PC-9 (cell line): ENCODE measurements around the gene VSIG10. TPM values are rescaled to one million over a fixed set of nuclear protein-coding genes. Genes with fewer than 3 reads are reported as not detected.

Source experiments
- BruUV-seq: library from RNA; stranded (reverse); fragments of 400-500 nt; replicated peaks from 2 replicates; lab custom pipeline; 2021; lab: Mats Ljungman, UMichigan
- CTCF ChIA-PET: fragments of 300-600 bp; sonication (Branson Sonifier 250); formaldehyde crosslinking; loops from one replicate; lab custom pipeline; 2022; ENCODE audit warnings: antibody characterized with exemption; lab: Charles Lee
- POLR2A ChIA-PET: fragments of 300-600 bp; sonication (Branson Sonifier 250); formaldehyde crosslinking; loops from one replicate; lab custom pipeline; 2022; ENCODE audit warnings: antibody characterized with exemption; ENCODE audit not compliant: unreplicated experiment; lab: Charles Lee
- DNase-seq, 2 experiments: peaks; one replicate each; pipeline versions ENCODE4 v3.0.0 to v3.0.0-alpha.2; 2015 to 2022; ENCODE audit warnings: mixed read lengths in 1 of 2
- H2AFZ ChIP-seq: fragments of 200-600 bp; sonication (generic); 2 replicates; pipeline ENCODE4 v1.8.1; 2017; ENCODE audit warnings: antibody characterized with exemption
- H3F3A ChIP-seq: fragments of 200-600 bp; sonication (generic); 2 replicates; pipeline ENCODE4 v1.8.1; 2017; ENCODE audit warnings: antibody characterized with exemption, mild to moderate bottlenecking, low read depth; ENCODE audit not compliant: insufficient read depth
- H3K27ac ChIP-seq: fragments of 200-600 bp; sonication (generic); 2 replicates; pipeline ENCODE4 v1.6.1; 2016; ENCODE audit warnings: mixed run types
- H3K27me3 ChIP-seq: fragments of 200-600 bp; sonication (generic); 2 replicates; pipeline ENCODE4 v1.6.1; 2016; ENCODE audit warnings: low read depth, mixed run types; ENCODE audit not compliant: insufficient read depth
- H3K36me3 ChIP-seq: fragments of 200-600 bp; sonication (generic); 2 replicates; pipeline ENCODE4 v1.6.1; 2016; ENCODE audit warnings: low read depth, mixed run types
- H3K4me1 ChIP-seq: fragments of 200-600 bp; sonication (generic); replicated peaks from 2 replicates; pipeline ENCODE4 v1.6.1; 2016; ENCODE audit warnings: mixed run types; ENCODE audit not compliant: insufficient read depth
- H3K4me2 ChIP-seq: fragments of 200-600 bp; sonication (generic); 2 replicates; pipeline ENCODE4 v1.6.1; 2017; ENCODE audit warnings: mixed run types
- H3K4me3 ChIP-seq: fragments of 200-600 bp; sonication (generic); 2 replicates; pipeline ENCODE4 v1.6.1; 2016; ENCODE audit warnings: mixed run types
- H3K79me2 ChIP-seq: fragments of 200-600 bp; sonication (generic); 2 replicates; pipeline ENCODE4 v1.6.1; 2017; ENCODE audit warnings: low read depth, mixed run types
- H3K9me2 ChIP-seq: fragments of 200-600 bp; sonication (generic); 2 replicates; pipeline ENCODE4 v1.8.1; 2017; ENCODE audit warnings: mild to moderate bottlenecking; ENCODE audit not compliant: insufficient read depth
- H3K9me3 ChIP-seq: fragments of 200-600 bp; sonication (generic); 2 replicates; pipeline ENCODE4 v1.8.1; 2016; ENCODE audit warnings: low read depth; ENCODE audit not compliant: insufficient read depth
- H4K20me1 ChIP-seq: fragments of 200-600 bp; sonication (generic); 2 replicates; pipeline ENCODE4 v1.8.1; 2017; ENCODE audit not compliant: insufficient read depth
- EZH2 ChIP-seq: fragments of 200-600 bp; sonication (generic); IDR thresholded peaks from 2 replicates; pipeline ENCODE4 v1.8.0; 2017; ENCODE audit warnings: antibody characterized with exemption, low read depth
- intact Hi-C: fragments of 100-400 bp; cut with micrococcal nuclease; formaldehyde crosslinking; loops from one replicate; pipeline ENCODE4 v1.10.0; 2022; ENCODE audit not compliant: unreplicated experiment
- total RNA-seq: library from RNA; stranded (reverse); gene quantifications from 2 replicates; pipeline ENCODE4 v1.2.3, GENCODE V29; 2021
- TF ChIP-seq, protein P1 (sequence below): fragments of 200-600 bp; sonication (generic); conservative IDR thresholded peaks from 2 replicates; pipeline ENCODE4 v1.6.1; 2017; ENCODE audit warnings: mixed run types, antibody characterized with exemption, mild to moderate bottlenecking, moderate library complexity

VSIG10 gene
- total RNA-seq, 1 experiment from 2014 or later = 45.7 TPM

DNA sequence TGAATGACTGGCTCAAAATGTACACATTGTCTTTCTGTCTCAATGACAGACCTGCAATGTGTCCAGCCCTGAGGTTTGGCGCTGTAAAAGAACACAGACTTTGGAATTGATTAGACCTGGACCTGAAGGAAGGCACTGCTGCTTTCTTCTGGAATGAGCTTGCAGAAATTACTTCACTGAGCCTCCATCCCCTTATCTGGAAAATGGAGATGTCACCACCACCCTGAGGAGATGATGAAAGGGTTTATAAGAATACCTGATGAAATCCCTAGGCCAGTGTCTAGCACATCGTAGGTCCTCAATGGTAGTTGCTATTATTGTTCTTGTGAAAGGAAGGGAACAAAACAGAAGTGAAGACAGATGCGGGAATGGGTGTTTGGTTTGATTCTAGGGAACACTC lies 33.2 kb downstream of the VSIG10 start:
- Histone ChIP-seq H3K4me3 (no peak overlapping the region), H4K20me1 (no peaks in the 10 kb centered on the region), H3K9me2 (no peaks in the 10 kb centered on the region), H2AFZ (no peak overlapping the region), H3F3A (no peaks in the 10 kb centered on the region), H3K27me3 (no peaks in the 10 kb centered on the region), H3K4me2 (no peak overlapping the region), H3K79me2 (no peaks in the 10 kb centered on the region), H3K9me3 (no peaks in the 10 kb centered on the region), H3K4me1 (no peaks in the 10 kb centered on the region), H3K27ac (no peak overlapping the region), H3K36me3 (no peaks in the 10 kb centered on the region)
- TF ChIP-seq EZH2 = no peak
- TF ChIP-seq, protein P1, sequence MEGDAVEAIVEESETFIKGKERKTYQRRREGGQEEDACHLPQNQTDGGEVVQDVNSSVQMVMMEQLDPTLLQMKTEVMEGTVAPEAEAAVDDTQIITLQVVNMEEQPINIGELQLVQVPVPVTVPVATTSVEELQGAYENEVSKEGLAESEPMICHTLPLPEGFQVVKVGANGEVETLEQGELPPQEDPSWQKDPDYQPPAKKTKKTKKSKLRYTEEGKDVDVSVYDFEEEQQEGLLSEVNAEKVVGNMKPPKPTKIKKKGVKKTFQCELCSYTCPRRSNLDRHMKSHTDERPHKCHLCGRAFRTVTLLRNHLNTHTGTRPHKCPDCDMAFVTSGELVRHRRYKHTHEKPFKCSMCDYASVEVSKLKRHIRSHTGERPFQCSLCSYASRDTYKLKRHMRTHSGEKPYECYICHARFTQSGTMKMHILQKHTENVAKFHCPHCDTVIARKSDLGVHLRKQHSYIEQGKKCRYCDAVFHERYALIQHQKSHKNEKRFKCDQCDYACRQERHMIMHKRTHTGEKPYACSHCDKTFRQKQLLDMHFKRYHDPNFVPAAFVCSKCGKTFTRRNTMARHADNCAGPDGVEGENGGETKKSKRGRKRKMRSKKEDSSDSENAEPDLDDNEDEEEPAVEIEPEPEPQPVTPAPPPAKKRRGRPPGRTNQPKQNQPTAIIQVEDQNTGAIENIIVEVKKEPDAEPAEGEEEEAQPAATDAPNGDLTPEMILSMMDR = no peak
- CTCF ChIA-PET = no interaction called here
- DNase-seq = no peak
- no TSS peak for BruUV-seq
- intact Hi-C loops = no loop called here
- POLR2A ChIA-PET = no interaction called here

DNA sequence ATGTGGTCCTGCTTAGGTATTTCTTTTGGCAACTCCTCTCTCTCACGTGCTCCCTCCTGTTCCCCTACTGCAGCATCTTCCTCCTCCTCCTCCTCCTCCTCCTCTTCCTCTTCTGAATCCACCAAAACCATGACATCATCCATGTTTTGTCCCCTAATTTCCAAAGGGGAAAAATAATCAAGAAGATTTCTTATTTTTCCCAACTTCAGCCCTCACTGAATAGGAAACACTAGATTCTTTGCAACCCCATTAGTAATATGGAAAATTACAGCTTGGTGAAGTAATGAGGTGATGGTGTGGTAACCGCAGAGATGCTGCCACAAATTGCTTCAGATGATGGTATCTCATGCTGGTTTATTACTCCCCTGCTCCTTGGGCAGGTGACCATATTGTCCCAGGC lies 35.4 kb downstream of the VSIG10 start:
- H3K27ac ChIP-seq = no peak overlapping the region
- no peaks in the 10 kb centered on the region for H3F3A ChIP-seq
- no peak overlapping the region for H2AFZ ChIP-seq
- CTCF ChIA-PET = no interaction called here
- no peaks in the 10 kb centered on the region for H3K9me3 ChIP-seq
- no peaks in the 10 kb centered on the region for H3K9me2 ChIP-seq
- no peaks in the 10 kb centered on the region for H3K36me3 ChIP-seq
- no peak overlapping the region for H3K4me2 ChIP-seq
- POLR2A ChIA-PET = no interaction called here
- no peak overlapping the region for H3K4me3 ChIP-seq
- H3K4me1 ChIP-seq = peaks cover 11% of the 10 kb centered on the region
- no peaks in the 10 kb centered on the region for H4K20me1 ChIP-seq
- BruUV-seq = no TSS peak
- H3K79me2 ChIP-seq = no peaks in the 10 kb centered on the region
- no peaks in the 10 kb centered on the region for H3K27me3 ChIP-seq
- TF ChIP-seq EZH2 = no peak
- TF ChIP-seq, protein P1 = no peak
- no peak for DNase-seq
- intact Hi-C loops = no loop called here

DNA sequence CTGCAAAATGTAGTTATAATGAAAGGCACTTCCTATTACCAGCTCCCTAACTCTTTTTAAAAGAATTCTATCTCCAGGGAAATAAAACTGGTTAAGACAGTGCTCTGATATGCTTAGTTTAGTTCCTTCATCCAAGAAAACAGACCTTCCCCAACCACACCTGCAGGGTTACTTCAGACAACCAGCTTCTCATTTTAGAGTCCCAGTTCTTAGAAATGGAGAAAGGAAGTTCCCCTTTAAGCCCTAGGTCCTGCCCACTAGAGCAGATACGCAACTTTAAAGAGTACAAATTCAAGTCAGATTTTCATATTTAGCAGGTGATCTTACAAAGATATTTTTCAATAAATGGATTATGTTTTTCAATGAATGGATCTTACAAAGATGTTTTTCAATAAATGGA lies 38.4 kb downstream of the VSIG10 start:
- Histone ChIP-seq H3K27me3 (no peaks in the 10 kb centered on the region), H3K27ac (no peak overlapping the region), H3K36me3 (no peaks in the 10 kb centered on the region), H3K9me3 (no peaks in the 10 kb centered on the region), H3K4me1 (peaks cover 20% of the 10 kb centered on the region), H3K4me2 (no peak overlapping the region), H3F3A (peaks cover 15% of the 10 kb centered on the region), H4K20me1 (no peaks in the 10 kb centered on the region), H3K4me3 (no peak overlapping the region), H2AFZ (no peak overlapping the region), H3K9me2 (no peaks in the 10 kb centered on the region), H3K79me2 (peaks cover 22% of the 10 kb centered on the region)
- intact Hi-C loops = no loop called here
- no peak for DNase-seq
- BruUV-seq = no TSS peak
- TF ChIP-seq, protein P1 = no peak
- TF ChIP-seq EZH2 = no peak
- POLR2A ChIA-PET = interaction anchor here (0.6 kb wide), 1 partner anchor 1591 kb away, joined by 3 read pairs; no protein-coding TSS in a partner anchor
- CTCF ChIA-PET = no interaction called here
